ENCODE measurements around the gene SIM2.

The SIM2 gene

DNA sequence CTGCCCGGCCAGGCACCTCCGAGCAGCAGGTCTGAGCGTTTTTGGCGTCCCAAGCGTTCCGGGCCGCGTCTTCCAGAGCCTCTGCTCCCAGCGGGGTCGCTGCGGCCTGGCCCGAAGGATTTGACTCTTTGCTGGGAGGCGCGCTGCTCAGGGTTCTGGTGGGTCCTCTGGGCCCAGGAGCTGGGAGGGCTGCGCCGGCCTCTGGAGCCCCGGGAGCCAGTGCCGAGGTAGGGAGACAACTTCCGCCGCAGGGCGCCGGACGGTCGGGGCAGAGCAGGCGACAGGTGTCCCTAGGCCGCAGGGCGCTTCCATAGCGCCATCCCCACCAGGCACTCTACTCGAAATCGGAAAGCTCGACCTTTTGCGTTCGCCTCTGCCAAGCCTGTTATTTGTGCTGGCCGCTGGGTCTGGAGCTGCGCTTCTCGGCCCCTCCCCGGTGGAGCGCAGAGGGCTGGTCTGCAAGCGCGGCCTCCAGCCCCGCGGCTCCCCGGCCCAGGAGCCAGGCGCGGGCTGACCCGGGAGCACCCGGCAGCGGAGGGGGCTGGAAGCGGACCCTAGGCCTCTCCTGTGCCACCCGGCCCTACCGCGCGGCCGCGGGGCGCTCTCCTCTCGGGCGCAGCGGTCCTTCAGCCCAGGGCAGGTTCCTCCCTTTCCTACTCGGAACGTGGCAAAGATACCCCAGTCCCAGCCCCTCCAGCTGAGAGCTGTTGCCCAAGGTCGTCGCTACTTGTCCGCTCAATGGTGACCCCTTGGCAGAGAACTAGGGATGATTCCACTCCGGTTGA, 2.2 kb downstream of the SIM2 start:
- peak; percentile 11 to 84 for DNase-seq

GRCh38 chr21:36701756-36702621, 3.1 kb downstream of the SIM2 start:
- DNase-seq, result peak; percentile 34 to 72

DNA sequence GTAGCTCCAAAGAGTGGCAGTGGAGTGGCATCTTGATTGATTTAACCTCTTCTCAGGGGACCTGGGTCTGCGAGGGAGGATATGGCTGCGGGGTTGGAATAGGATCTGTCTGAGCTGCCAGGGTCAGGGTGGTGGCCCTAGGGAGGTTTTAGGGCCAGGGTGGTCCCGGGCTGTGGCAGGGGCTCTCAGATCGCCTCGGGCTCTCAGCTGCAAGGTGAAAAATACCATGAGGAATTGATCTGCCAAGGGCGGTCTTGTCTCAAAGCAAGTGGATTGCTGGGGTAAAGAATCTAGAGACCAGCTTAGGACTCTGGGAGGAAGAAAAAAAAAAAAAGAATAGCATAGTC, 3.7 kb downstream of the SIM2 start:
- peak in 1 of 2 experiments; percentile 60 for DNase-seq

DNA sequence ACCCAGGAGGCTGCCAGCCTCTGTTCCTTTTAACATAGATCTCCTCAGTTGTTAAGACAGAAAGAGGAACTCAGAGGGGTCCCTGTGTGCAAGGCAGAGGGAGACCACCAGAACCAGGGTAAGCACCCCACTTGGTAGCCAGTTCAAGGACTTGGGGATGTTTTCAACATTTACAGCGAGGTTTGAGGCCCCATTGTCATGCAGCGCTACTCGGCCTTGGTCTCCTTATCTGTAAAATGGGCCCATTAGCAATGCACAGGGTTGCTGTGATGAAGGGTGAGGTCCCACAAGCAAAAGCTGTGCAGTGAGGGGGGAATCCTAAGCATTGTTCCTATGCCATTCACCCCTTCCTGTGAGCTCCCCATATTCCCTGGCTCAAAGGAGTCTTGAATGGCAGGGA, 4.2 kb downstream of the SIM2 start:
- DNase-seq, result no peak

DNA sequence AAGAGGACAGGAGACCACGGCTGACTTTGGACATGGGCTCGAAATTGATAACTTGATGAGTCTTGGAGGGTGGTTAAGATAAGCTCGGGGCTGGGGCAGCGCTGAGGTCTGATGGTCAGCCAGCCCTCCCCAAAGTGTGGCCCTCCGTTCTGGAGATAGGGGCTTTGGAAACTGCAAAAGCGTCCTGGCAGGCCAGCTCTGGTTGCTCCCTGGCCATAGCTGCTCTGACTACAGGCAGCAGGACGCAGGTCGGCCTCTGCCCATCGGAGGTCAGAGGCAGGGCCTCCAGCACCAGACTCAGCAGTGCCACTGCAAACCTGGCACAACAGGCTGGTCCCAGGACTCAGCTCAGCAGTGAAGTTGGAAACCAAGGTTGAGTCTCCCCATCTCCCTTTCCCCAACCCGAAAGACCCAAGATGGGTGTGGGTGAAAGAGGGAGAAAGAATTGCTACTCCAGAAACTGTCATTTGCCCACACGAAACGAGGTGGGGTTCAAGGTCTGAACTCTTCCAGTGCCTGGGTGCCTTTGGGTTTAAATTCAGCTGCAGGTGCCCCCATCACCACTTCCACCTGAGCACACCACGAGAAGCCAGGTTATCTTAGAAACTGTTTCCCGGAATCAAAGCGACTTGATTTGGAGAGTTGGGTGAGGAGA, 4.8 kb downstream of the SIM2 start:
- no peak for DNase-seq

DNA sequence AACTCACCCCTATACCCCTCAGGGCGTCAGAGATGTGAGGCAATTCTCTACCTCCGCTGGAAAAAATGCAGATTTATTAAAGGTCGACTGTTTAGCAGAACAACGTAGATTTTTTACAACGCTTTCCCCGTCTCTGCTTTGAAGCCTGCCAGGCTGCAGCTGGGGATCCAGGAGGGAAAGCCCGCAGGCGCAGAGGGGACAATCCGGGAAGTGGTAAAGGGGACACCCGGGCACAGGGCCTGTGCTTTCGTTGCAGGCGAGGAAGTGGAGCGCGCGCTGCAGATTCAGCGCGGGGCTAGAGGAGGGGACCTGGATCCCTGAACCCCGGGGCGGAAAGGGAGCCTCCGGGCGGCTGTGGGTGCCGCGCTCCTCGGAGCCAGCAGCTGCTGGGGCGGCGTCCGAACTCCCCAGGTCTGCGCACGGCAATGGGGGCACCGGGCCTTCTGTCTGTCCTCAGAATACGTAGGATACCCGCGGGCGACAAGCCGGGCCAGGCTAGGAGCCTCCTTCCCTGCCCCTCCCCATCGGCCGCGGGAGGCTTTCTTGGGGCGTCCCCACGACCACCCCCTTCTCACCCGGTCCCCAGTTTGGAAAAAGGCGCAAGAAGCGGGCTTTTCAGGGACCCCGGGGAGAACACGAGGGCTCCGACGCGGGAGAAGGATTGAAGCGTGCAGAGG, 5.5 kb downstream of the SIM2 start:
- no peak for DNase-seq

DNA sequence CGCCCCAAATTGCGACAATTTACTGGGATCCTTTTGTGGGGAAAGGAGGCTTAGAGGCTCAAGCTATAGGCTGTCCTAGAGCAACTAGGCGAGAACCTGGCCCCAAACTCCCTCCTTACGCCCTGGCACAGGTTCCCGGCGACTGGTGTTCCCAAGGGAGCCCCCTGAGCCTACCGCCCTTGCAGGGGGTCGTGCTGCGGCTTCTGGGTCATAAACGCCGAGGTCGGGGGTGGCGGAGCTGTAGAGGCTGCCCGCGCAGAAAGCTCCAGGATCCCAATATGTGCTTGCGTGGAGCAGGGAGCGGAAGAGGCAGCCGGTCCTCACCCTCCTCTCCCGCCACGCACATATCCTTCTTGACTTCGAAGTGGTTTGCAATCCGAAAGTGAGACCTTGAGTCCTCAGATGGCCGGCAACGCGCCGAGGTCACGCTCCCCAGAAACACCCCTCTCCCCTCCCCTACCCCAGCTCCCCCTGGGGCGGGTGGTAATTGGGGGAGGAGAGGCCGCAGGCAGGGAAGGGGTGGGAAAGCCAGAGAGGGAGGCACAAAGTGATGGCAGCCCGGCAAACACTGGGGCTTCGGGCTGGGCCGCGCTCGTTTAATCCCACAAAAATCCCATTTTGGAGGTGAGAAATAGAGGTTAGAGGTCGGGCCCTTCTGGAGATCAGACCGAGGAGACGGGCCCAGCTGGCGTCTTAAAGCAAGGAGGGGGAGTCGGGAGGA, 6.2 kb downstream of the SIM2 start:
- DNase-seq, result no peak

DNA sequence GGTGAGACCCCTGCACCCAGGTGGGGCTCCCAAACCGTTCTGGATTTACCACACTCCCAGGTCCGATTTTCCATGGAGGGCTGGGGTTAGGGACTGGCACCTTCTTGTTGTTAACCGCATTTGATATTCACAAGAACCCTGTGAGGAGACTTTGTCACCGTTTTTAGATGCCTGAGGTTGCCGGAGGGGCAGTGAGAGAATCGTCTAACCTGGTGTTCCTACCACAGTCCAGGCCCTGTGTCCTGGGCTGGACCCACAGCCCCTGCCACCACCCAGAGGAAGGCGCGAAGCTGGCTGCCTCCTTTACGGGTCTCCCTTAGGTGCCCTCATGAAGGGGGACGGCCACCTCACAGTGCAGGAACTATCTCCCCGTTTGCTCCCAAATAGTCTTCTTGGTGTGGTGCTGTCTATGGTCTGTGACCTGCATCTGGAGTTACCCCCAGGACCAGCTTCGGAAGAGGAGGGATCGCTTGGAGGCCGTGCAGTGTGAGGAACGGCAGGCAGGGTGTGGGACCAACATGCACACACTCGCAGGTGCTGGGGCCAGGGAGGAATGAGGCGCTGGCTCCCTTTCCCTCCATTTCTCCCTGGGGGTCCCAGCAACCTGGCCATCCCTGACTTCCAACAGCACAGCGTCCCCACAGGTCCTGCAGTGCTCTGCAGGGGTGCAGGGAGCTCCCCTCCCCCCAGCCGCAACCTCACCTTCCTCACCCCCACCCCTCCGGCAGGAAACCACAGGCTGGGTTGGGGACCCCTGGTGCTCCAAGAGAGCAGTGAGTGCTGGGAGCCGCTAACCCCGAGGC, 7.0 kb downstream of the SIM2 start:
- DNase-seq, result no peak

DNA sequence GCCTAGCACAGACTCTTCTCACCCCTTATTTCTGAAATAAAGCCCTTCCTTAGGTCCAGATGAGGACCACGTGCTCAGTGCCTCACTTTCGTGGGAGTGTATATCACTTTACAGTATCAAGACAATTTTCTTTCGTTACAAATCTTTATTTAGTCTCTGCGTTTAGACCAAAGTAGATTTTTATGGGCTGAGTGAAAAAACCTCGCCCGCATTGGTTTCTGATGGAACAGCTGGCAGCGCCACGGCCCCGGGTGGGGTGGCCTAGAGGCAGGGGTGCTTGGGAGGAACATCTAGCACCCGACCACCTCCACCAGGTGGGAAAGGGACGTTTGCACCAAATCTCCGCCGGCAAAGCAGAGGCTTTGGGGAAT, 7.6 kb downstream of the SIM2 start:
- no peak for DNase-seq

DNA sequence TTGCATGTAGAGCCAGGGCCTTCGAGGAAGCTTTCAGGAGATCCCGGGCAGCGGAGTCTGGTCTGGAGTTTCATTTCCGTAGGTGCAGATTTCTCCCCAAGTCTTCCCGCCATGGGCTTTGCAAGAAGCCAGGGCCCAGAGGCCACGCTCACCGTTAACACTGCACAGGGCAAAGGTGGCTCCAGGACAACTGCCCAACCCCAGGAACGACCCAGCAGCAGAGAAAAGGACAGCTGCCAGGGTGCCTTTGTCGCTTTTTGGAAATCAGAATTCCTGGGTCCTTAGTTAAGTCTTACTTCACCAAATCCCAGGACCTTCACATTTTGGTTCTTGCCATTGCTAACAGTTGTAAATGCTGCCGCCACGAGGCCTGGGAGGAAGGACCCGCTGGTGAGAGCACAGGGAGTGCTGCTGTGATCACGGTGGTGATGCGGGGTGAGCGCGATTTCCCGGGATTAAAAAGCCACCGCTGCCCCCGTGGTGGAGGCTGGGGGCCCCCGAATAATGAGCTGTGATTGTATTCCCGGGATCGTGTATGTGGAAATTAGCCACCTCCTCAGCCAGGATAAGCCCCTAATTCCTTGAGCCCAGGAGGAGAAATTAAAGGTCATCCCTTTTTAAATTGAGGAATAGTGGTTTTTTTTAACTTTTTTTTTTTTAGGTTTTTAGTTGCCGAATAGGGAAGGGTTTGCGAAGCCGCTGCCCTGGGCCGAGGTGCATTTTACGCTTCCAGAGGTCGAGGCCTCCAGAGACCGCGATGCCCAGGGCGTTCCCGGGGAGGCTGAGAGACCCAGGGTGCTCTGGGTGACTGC, 8.2 kb downstream of the SIM2 start:
- DNase-seq, result no peak

DNA sequence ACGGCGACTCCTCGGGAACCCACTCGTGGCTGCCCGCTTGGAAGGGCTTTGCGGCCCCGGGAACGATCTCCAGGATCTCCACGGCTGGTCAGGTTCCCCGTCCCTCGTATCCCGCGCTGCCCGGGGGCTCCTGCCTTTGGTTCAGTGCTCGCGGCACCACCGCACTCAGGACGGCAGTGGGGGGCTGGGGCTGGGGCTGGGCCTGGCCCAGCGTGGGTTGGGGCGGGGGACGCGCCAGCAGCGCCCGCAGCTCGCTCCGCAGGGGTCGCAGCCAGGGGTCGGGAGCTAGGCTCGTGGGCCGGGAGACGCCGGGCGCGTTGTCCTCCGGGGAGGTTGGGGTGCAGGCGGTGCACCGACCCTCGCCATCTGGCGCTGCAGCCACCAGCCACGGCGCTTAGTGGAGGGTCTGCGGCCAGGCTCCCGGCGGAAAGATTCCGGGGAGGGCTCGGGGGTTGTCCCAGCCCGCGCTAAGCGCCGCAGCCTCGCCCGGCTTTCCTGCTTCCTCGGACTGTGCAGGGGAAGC, 8.9 kb downstream of the SIM2 start:
- no peak for DNase-seq

DNA sequence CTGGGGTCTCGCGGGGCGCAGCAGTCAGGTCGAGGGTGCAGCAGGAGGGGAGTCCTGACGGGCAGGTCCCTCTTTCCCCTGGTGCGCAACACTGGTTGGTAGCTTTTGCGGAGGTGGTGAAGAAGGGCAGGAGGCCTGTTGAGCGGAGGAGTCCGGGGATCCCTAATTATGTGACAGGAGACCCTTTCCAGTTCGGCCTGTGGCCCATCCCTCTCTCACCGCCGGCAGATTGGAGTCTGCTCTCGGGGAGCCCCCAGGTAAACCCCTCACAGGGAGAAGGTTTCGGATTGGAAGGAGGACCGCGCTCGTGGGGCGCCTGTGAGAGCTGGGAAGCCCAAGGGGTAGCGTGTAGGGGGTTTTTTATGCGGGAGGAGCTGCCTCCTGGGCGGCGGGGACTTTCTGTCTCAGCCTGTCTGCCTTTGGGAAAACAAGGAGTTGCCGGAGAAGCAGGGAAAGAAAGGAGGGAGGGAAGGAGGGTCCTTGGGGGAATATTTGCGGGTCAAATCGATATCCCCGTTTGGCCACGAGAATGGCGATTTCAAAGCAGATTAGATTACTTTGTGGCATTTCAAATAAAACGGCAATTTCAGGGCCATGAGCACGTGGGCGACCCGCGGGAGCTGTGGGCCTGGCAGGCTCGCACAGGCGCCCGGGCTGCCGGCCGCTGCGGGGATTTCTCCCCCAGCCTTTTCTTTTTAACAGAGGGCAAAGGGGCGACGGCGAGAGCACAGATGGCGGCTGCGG, 9.5 kb downstream of the SIM2 start:
- DNase-seq, result no peak

- DNase-seq, result no peak
Measured at GRCh38 chr21:36709030-36709867, 10.3 kb downstream of the SIM2 start.

- DNase-seq, result no peak
Measured at GRCh38 chr21:36709868-36710728, 11.2 kb downstream of the SIM2 start.

DNA sequence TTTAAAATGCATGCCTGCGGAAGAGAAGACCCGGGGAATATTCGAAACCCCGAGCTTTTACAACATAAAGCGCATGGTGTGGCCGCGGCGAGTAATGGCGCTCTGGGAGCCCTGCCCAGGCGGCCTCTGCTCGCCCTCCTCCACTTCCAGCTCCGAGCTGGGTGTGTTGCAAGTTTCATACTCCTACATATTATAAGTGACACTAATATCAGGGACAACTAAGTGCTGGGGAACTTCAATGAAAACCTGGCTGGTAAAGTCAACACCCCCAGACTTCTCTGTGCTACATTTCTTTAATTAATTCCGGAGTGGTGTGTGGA, 11.8 kb downstream of the SIM2 start:
- DNase-seq, result no peak

DNA sequence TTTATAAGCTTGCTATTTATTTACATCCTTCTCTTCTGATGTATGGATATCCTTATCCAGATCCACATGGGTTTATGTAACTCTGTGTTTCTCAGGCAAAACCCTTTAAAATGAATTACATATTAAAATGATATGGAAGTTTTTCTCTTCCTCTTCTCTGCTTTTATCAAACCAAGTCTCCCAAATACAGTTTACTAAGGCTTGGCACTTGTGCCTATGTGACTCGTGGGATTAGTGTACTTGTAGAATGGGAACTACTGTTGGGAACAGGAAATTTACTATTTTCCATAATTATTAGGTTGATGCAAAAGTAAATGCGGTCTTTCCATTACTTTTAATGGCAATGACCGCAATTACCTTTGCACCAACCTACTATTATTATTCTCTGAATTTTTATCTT, 14.8 kb downstream of the SIM2 start:
- no peak for DNase-seq

GRCh38 chr21:36716387-36716786, 17.5 kb downstream of the SIM2 start:
- DNase-seq, result no peak

- no peak for DNase-seq
Measured at GRCh38 chr21:36716836-36717235, 17.9 kb downstream of the SIM2 start.

Measured in NCI-H526 (cell line).